Adrenal gland (tissue), 5 donors: ENCODE data around the gene ADAMTS6.

ENCODE experiments used
- CTCF ChIP-seq, 6 experiments: fragments of 450-650 bp in 4 of 6; fragments of 200-600 bp in 2 of 6; sonication (generic) in 1 of 6; IDR thresholded peaks; 1 replicate in 5 of 6; 2 replicates in 1 of 6; pipeline versions ENCODE4 v1.5.1 to v1.8.0; 2016 to 2021; ENCODE audit warnings: antibody characterized with exemption in 6 of 6, mild to moderate bottlenecking in 2 of 6, moderate library complexity in 1 of 6
- POLR2A ChIP-seq, 2 donors: fragments of 450-650 bp; IDR thresholded peaks; one replicate each; pipeline ENCODE4 v1.6.1; 2017; ENCODE audit warnings: antibody characterized with exemption in 2 of 2, mild to moderate bottlenecking in 2 of 2, moderate library complexity in 1 of 2
- donor health status: DM: no; HTN: no; CAD: no.

DNA sequence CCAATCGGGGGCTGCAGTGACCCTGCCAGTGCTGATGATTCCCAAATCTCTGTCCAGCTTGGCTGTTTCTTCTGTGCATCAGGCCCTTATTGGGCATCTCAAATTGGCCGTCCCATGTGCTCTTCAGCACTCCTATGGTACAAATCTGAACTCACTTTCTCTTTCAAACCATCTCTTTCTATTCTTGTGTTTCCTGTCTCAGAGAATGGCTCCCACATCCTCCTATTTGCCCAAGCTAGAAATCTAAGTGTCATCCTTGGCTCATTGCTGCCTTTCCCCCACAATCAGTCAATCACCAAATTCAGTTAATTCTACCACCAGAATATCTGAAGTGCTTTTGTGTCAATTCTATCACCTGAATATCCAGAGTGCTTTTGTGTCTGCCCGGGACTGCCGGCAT is 376.4 kb downstream of the ADAMTS6 start:
- no peak for TF ChIP-seq POLR2A (IDR thresholded peaks at IDR 0.05)
- no peak for TF ChIP-seq CTCF (IDR thresholded peaks at IDR 0.05)
